ENCODE measurements around the gene PFDN1. TPM values are rescaled to one million over a fixed set of nuclear protein-coding genes. Genes with fewer than 3 reads are reported as not detected.

The PFDN1 gene
- total and polyA plus RNA-seq, 2 donors: 40.6 to 86.5 TPM

GRCh38 chr5:140298183-140298601 is 4.7 kb downstream of the PFDN1 start:
- H3K4me3 ChIP-seq (ENCODE audit: low read depth, low read length): no peak overlapping the region
- H3K27ac ChIP-seq (ENCODE audit: low read depth): no peak overlapping the region
- H3K36me3 ChIP-seq (ENCODE audit: insufficient read depth): no peaks in the 10 kb centered on the region
- DNase-seq (ENCODE audit: extremely low spot score): no peak
- H3K4me1 ChIP-seq (ENCODE audit: insufficient read depth): no peaks in the 10 kb centered on the region
- WGBS: 81% methylated on average over 1 of the region's 1 CpG

- H3K4me3 ChIP-seq (ENCODE audit: low read depth, low read length): no peak overlapping the region
- DNase-seq (ENCODE audit: extremely low spot score): no peak
- no peaks in the 10 kb centered on the region for H3K4me1 ChIP-seq (ENCODE audit: insufficient read depth)
- H3K27ac ChIP-seq (ENCODE audit: low read depth): no peak overlapping the region
- WGBS: 82% methylated on average over 5 of the region's 5 CpGs
- H3K36me3 ChIP-seq (ENCODE audit: insufficient read depth): no peaks in the 10 kb centered on the region
Measured at GRCh38 chr5:140297283-140297682, 5.6 kb downstream of the PFDN1 start.

GRCh38 chr5:140296289-140296688 is 6.6 kb downstream of the PFDN1 start:
- DNase-seq (ENCODE audit: extremely low spot score): no peak
- 86% methylated on average over 3 of the region's 3 CpGs for WGBS
- Histone ChIP-seq H3K4me1 (ENCODE audit: insufficient read depth) (no peaks in the 10 kb centered on the region), H3K27ac (ENCODE audit: low read depth) (no peak overlapping the region), H3K4me3 (ENCODE audit: low read depth, low read length) (no peak overlapping the region), H3K36me3 (ENCODE audit: insufficient read depth) (no peaks in the 10 kb centered on the region)

GRCh38 chr5:140295414-140295813 is 7.5 kb downstream of the PFDN1 start:
- no peaks in the 10 kb centered on the region for H3K4me1 ChIP-seq (ENCODE audit: insufficient read depth)
- WGBS: 19% methylated on average over 1 of the region's 1 CpG
- DNase-seq (ENCODE audit: extremely low spot score): peak; percentile 54

GRCh38 chr5:140294753-140295152 is 8.1 kb downstream of the PFDN1 start:
- H3K4me1 ChIP-seq (ENCODE audit: insufficient read depth): no peaks in the 10 kb centered on the region
- H3K4me3 ChIP-seq (ENCODE audit: low read depth, low read length): no peak overlapping the region
- DNase-seq (ENCODE audit: extremely low spot score): no peak
- H3K27ac ChIP-seq (ENCODE audit: low read depth): no peak overlapping the region
- WGBS: 66% methylated on average over 2 of the region's 2 CpGs
- H3K36me3 ChIP-seq (ENCODE audit: insufficient read depth): no peaks in the 10 kb centered on the region

More at GRCh38 chr5:140295414-140295813, 7.5 kb downstream of the PFDN1 start:
- Histone ChIP-seq H3K27ac (ENCODE audit: low read depth) (no peak overlapping the region), H3K36me3 (ENCODE audit: insufficient read depth) (no peaks in the 10 kb centered on the region), H3K4me3 (ENCODE audit: low read depth, low read length) (no peak overlapping the region)

- WGBS: 59% methylated on average over 1 of the region's 1 CpG
- H3K27ac ChIP-seq (ENCODE audit: low read depth): peak overlapping the region; percentile 16
- H3K36me3 ChIP-seq (ENCODE audit: insufficient read depth): no peaks in the 10 kb centered on the region
- no peaks in the 10 kb centered on the region for H3K4me1 ChIP-seq (ENCODE audit: insufficient read depth)
- no peak overlapping the region for H3K4me3 ChIP-seq (ENCODE audit: low read depth, low read length)
- no peak for DNase-seq (ENCODE audit: extremely low spot score)
Measured at GRCh38 chr5:140293849-140294100, 9.1 kb downstream of the PFDN1 start.

- Histone ChIP-seq H3K36me3 (ENCODE audit: insufficient read depth) (peaks cover 1% of the 10 kb centered on the region), H3K4me3 (ENCODE audit: low read depth, low read length) (no peak overlapping the region), H3K27ac (ENCODE audit: low read depth) (peak overlapping the region; percentile 16), H3K4me1 (ENCODE audit: insufficient read depth) (no peaks in the 10 kb centered on the region)
- no peak for DNase-seq (ENCODE audit: extremely low spot score)
- 60% methylated on average over 4 of the region's 4 CpGs for WGBS
Measured at GRCh38 chr5:140293091-140293848, 9.6 kb downstream of the PFDN1 start.

- H3K27ac ChIP-seq (ENCODE audit: low read depth): no peak overlapping the region
- WGBS: 80% methylated on average over 1 of the region's 1 CpG
- peaks cover 1% of the 10 kb centered on the region for H3K36me3 ChIP-seq (ENCODE audit: insufficient read depth)
- no peaks in the 10 kb centered on the region for H3K4me1 ChIP-seq (ENCODE audit: insufficient read depth)
- DNase-seq (ENCODE audit: extremely low spot score): no peak
- H3K4me3 ChIP-seq (ENCODE audit: low read depth, low read length): no peak overlapping the region
Measured at GRCh38 chr5:140292212-140293036, 10.5 kb downstream of the PFDN1 start.

GRCh38 chr5:140287801-140288521 is 14.9 kb downstream of the PFDN1 start:
- no peak for DNase-seq (ENCODE audit: extremely low spot score)
- WGBS: 84% methylated on average over 7 of the region's 7 CpGs
- H3K36me3 ChIP-seq (ENCODE audit: insufficient read depth): peaks cover 1% of the 10 kb centered on the region
- no peak overlapping the region for H3K4me3 ChIP-seq (ENCODE audit: low read depth, low read length)
- H3K27ac ChIP-seq (ENCODE audit: low read depth): no peak overlapping the region
- H3K4me1 ChIP-seq (ENCODE audit: insufficient read depth): no peaks in the 10 kb centered on the region

GRCh38 chr5:140286424-140286823 is 16.5 kb downstream of the PFDN1 start:
- Histone ChIP-seq H3K4me3 (ENCODE audit: low read depth, low read length) (no peak overlapping the region), H3K36me3 (ENCODE audit: insufficient read depth) (peaks cover 1% of the 10 kb centered on the region), H3K4me1 (ENCODE audit: insufficient read depth) (no peaks in the 10 kb centered on the region), H3K27ac (ENCODE audit: low read depth) (no peak overlapping the region)
- WGBS: 88% methylated on average over 5 of the region's 5 CpGs
- no peak for DNase-seq (ENCODE audit: extremely low spot score)

- H3K4me3 ChIP-seq (ENCODE audit: low read depth, low read length): no peak overlapping the region
- DNase-seq (ENCODE audit: extremely low spot score): no peak
- peaks cover 1% of the 10 kb centered on the region for H3K36me3 ChIP-seq (ENCODE audit: insufficient read depth)
- WGBS: 87% methylated on average over 3 of the region's 3 CpGs
- no peak overlapping the region for H3K27ac ChIP-seq (ENCODE audit: low read depth)
- H3K4me1 ChIP-seq (ENCODE audit: insufficient read depth): no peaks in the 10 kb centered on the region
Measured at GRCh38 chr5:140284013-140284412, 18.9 kb downstream of the PFDN1 start.

GRCh38 chr5:140282266-140282665 is 20.6 kb downstream of the PFDN1 start:
- DNase-seq (ENCODE audit: extremely low spot score): no peak
- Histone ChIP-seq H3K27ac (ENCODE audit: low read depth) (no peak overlapping the region), H3K36me3 (ENCODE audit: insufficient read depth) (no peaks in the 10 kb centered on the region), H3K4me3 (ENCODE audit: low read depth, low read length) (no peak overlapping the region), H3K4me1 (ENCODE audit: insufficient read depth) (no peaks in the 10 kb centered on the region)
- WGBS: 96% methylated on average over 2 of the region's 2 CpGs

GRCh38 chr5:140275837-140276236 is 27.1 kb downstream of the PFDN1 start:
- H3K4me1 ChIP-seq (ENCODE audit: insufficient read depth): no peaks in the 10 kb centered on the region
- H3K4me3 ChIP-seq (ENCODE audit: low read depth, low read length): no peak overlapping the region
- no peak for DNase-seq (ENCODE audit: extremely low spot score)
- no peak overlapping the region for H3K27ac ChIP-seq (ENCODE audit: low read depth)
- H3K36me3 ChIP-seq (ENCODE audit: insufficient read depth): no peaks in the 10 kb centered on the region

GRCh38 chr5:140273401-140273877 is 29.5 kb downstream of the PFDN1 start:
- H3K27ac ChIP-seq (ENCODE audit: low read depth): no peak overlapping the region
- no peaks in the 10 kb centered on the region for H3K36me3 ChIP-seq (ENCODE audit: insufficient read depth)
- WGBS: 81% methylated on average over 6 of the region's 6 CpGs

More at GRCh38 chr5:140273401-140273877, 29.5 kb downstream of the PFDN1 start:
- H3K4me1 ChIP-seq (ENCODE audit: insufficient read depth): no peaks in the 10 kb centered on the region
- DNase-seq (ENCODE audit: extremely low spot score): no peak
- H3K4me3 ChIP-seq (ENCODE audit: low read depth, low read length): no peak overlapping the region

Data from urinary bladder (tissue), 4 donors.